H9 (cell line): ENCODE data around the gene LRRFIP2. TPM values are rescaled to one million over a fixed set of nuclear protein-coding genes. Genes with fewer than 3 reads are reported as not detected.

ENCODE experiments used
- DNase-seq: peaks from one replicate; pipeline ENCODE4 v3.0.0-alpha.2; 2017
- H2AFZ ChIP-seq: one replicate; pipeline ENCODE4 v1.6.1; 2013; ENCODE audit warnings: mild to moderate bottlenecking, low read length, control low read depth, moderate library complexity
- H2AK5ac ChIP-seq: 2 replicates; pipeline ENCODE4 v1.6.1; 2013; ENCODE audit warnings: low read length, control low read depth, mixed read lengths; ENCODE audit not compliant: insufficient read length
- H2BK120ac ChIP-seq: one replicate; pipeline ENCODE4 v1.6.1; 2013; ENCODE audit warnings: low read depth, mild to moderate bottlenecking, low read length, control low read depth, inconsistent platforms; ENCODE audit not compliant: poor library complexity, severe bottlenecking
- H2BK12ac ChIP-seq: 2 replicates; pipeline ENCODE4 v1.6.1; 2013; ENCODE audit warnings: low read length, control low read depth, mixed read lengths, low read depth; ENCODE audit not compliant: insufficient read length
- H2BK15ac ChIP-seq: 2 replicates; pipeline ENCODE4 v1.6.1; 2013; ENCODE audit warnings: low read depth, low read length, control low read depth
- H2BK20ac ChIP-seq: one replicate; pipeline ENCODE4 v1.6.1; 2013; ENCODE audit warnings: low read depth, mild to moderate bottlenecking, low read length, control low read depth, inconsistent platforms; ENCODE audit not compliant: poor library complexity, severe bottlenecking
- H2BK5ac ChIP-seq: 2 replicates; pipeline ENCODE4 v1.6.1; 2013; ENCODE audit warnings: low read length, control low read depth, mixed read lengths; ENCODE audit not compliant: insufficient read length
- H3K14ac ChIP-seq: 2 replicates; pipeline ENCODE4 v1.6.1; 2013; ENCODE audit warnings: low read length, control low read depth; ENCODE audit not compliant: insufficient read depth
- H3K18ac ChIP-seq: 2 replicates; pipeline ENCODE4 v1.6.1; 2013; ENCODE audit warnings: low read depth, mild to moderate bottlenecking, mixed read lengths, low read length, control low read depth; ENCODE audit not compliant: insufficient read length
- H3K23ac ChIP-seq: 2 replicates; pipeline ENCODE4 v1.6.1; 2013; ENCODE audit warnings: low read length, control low read depth, mixed read lengths, low read depth; ENCODE audit not compliant: insufficient read length
- H3K23me2 ChIP-seq: 2 replicates; pipeline ENCODE4 v1.6.1; 2013; ENCODE audit warnings: low read depth, mild to moderate bottlenecking, mixed read lengths, low read length, control low read depth; ENCODE audit not compliant: insufficient read length, poor library complexity, severe bottlenecking
- H3K27ac ChIP-seq: 2 replicates; pipeline ENCODE4 v1.5.1; 2013; ENCODE audit warnings: low read length, control low read depth, mixed read lengths, low read depth; ENCODE audit not compliant: insufficient read length
- H3K27me3 ChIP-seq: 2 replicates; pipeline ENCODE4 v1.6.1; 2013; ENCODE audit warnings: low read length, control low read depth, inconsistent platforms; ENCODE audit not compliant: insufficient read depth
- H3K4ac ChIP-seq: 2 replicates; pipeline ENCODE4 v1.6.1; 2013; ENCODE audit warnings: low read depth, mild to moderate bottlenecking, control low read depth, inconsistent platforms, low read length, moderate library complexity
- H3K4me1 ChIP-seq: 2 replicates; pipeline ENCODE4 v1.6.1; 2013; ENCODE audit warnings: low read length, control low read depth, inconsistent platforms; ENCODE audit not compliant: insufficient read depth
- H3K4me2 ChIP-seq: 2 replicates; pipeline ENCODE4 v1.6.1; 2013; ENCODE audit warnings: low read length, control low read depth, mixed read lengths; ENCODE audit not compliant: insufficient read length, insufficient read depth
- H3K56ac ChIP-seq: 2 replicates; pipeline ENCODE4 v1.6.1; 2013; ENCODE audit warnings: low read depth, mild to moderate bottlenecking, mixed read lengths, low read length, control low read depth; ENCODE audit not compliant: insufficient read length
- H3K79me1 ChIP-seq: 2 replicates; pipeline ENCODE4 v1.6.1; 2013; ENCODE audit warnings: low read depth, mild to moderate bottlenecking, moderate library complexity, low read length, control low read depth, inconsistent platforms; ENCODE audit not compliant: insufficient read depth, poor library complexity, severe bottlenecking
- H3K79me2 ChIP-seq: 2 replicates; pipeline ENCODE4 v1.6.1; 2013; ENCODE audit warnings: low read length, control low read depth, inconsistent platforms; ENCODE audit not compliant: insufficient read depth
- H3K9ac ChIP-seq: 2 replicates; pipeline ENCODE4 v1.6.1; 2013; ENCODE audit warnings: low read length, control low read depth, mixed read lengths; ENCODE audit not compliant: insufficient read length; ENCODE audit errors: extremely low read depth
- H3K9me3 ChIP-seq: one replicate; pipeline ENCODE4 v1.6.1; 2013; ENCODE audit warnings: low read depth, low read length, inconsistent platforms; ENCODE audit not compliant: control insufficient read depth
- H3T11ph ChIP-seq: one replicate; pipeline ENCODE4 v1.6.1; 2013; ENCODE audit warnings: mild to moderate bottlenecking, low read length, control low read depth, inconsistent platforms
- H4K20me1 ChIP-seq: one replicate; pipeline ENCODE4 v1.6.1; 2013; ENCODE audit not compliant: control insufficient read depth, insufficient read length, insufficient read depth
- H4K5ac ChIP-seq: 2 replicates; pipeline ENCODE4 v1.6.1; 2013; ENCODE audit warnings: low read depth, mild to moderate bottlenecking, mixed read lengths, low read length, control low read depth; ENCODE audit not compliant: insufficient read length
- H4K8ac ChIP-seq: replicated peaks from 2 replicates; pipeline ENCODE4 v1.6.1; 2013; ENCODE audit warnings: low read length, control low read depth, mixed read lengths, low read depth; ENCODE audit not compliant: insufficient read length
- H4K91ac ChIP-seq: 2 replicates; pipeline ENCODE4 v1.6.1; 2013; ENCODE audit warnings: low read depth, mild to moderate bottlenecking, moderate library complexity, mixed read lengths, low read length, control low read depth; ENCODE audit not compliant: insufficient read length
- H3K27ac Mint-ChIP-seq, 3 experiments: 2 replicates in 2 of 3; 3 replicates in 1 of 3; pipeline ENCODE4 v1.8.0; 2020 to 2021; ENCODE audit warnings: mixed read lengths in 3 of 3, mild to moderate bottlenecking in 1 of 3, moderate library complexity in 1 of 3
- H3K27me3 Mint-ChIP-seq: 2 replicates; pipeline ENCODE4 v1.8.0; 2021; ENCODE audit warnings: low read depth, mild to moderate bottlenecking, moderate library complexity, mixed read lengths
- H3K36me3 Mint-ChIP-seq, 3 experiments: 2 replicates in 2 of 3; 3 replicates in 1 of 3; pipeline ENCODE4 v1.8.0; 2020 to 2021; ENCODE audit warnings: low read depth in 3 of 3, mixed read lengths in 3 of 3; ENCODE audit not compliant: insufficient read depth in 1 of 3
- H3K4me1 Mint-ChIP-seq, 2 experiments: 2 replicates each; pipeline ENCODE4 v1.8.0; 2020; ENCODE audit warnings: mixed read lengths in 2 of 2
- H3K4me3 Mint-ChIP-seq, 2 experiments: 2 replicates in 1 of 2; 3 replicates in 1 of 2; pipeline ENCODE4 v1.8.0; 2020 to 2021; ENCODE audit warnings: mild to moderate bottlenecking in 2 of 2, mixed read lengths in 2 of 2, moderate library complexity in 1 of 2
- H3K9me3 Mint-ChIP-seq, 2 experiments: 2 replicates in 1 of 2; 3 replicates in 1 of 2; pipeline ENCODE4 v1.8.0; 2020; ENCODE audit warnings: mild to moderate bottlenecking in 2 of 2, mixed read lengths in 2 of 2, moderate library complexity in 1 of 2
- WGBS: extraction: QIAGEN DNeasy Blood & Tissue Kit; methylation state at CpG from one replicate; pipeline ENCODE4 v1.1.7; 2013; ENCODE audit warnings: missing lambda C conversion rate, low lambda C conversion rate, mixed read lengths; ENCODE audit not compliant: insufficient read length; ENCODE audit errors: extremely low coverage; 5-methylcytosine and 5-hydroxymethylcytosine counted together
- total RNA-seq: library from RNA; stranded (reverse); gene quantifications from 2 replicates; pipeline ENCODE4 v1.2.1, GENCODE V29; 2021
- TF ChIP-seq, protein P1 (sequence below): fragments of 200-600 bp; sonication (generic); conservative IDR thresholded peaks from 3 replicates; pipeline ENCODE4 v1.8.0; 2021; ENCODE audit warnings: antibody characterized with exemption, mild to moderate bottlenecking

The LRRFIP2 gene
- total RNA-seq, 1 experiment from 2014 or later, result 30.7 TPM

DNA sequence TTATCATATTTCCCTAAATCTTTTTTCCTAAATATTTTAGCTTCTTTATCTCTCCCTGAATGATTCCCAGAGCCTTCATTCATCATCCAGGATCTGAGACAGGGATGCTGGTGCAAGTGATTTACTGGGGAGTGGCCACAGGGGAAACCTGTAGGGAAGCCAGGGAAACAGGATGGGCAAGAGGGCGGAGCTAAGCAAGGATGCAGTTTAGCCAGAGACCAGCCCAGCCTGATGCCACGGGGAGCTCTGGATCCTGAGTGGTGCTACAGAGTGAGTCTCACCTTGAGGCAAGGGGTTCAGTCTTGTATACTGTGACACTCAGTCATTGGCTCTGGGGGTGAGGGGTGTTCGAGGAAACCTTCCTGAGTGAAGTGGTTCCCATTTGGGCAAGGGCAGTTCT is 39.7 kb upstream of the LRRFIP2 start:
- no peaks in the 10 kb centered on the region for H3K23me2 ChIP-seq
- peak; percentile 55 for DNase-seq
- no peak overlapping the region for H3K18ac ChIP-seq
- H2AK5ac ChIP-seq, result no peak overlapping the region
- no peak overlapping the region; a peak in 1 of 7 replicates for H3K27ac Mint-ChIP-seq
- no peak overlapping the region for H2BK20ac ChIP-seq
- no peaks in the 10 kb centered on the region for H3K27me3 Mint-ChIP-seq
- H3K9ac ChIP-seq, result no peak overlapping the region
- no peak overlapping the region for H4K5ac ChIP-seq
- TF ChIP-seq, protein P1, sequence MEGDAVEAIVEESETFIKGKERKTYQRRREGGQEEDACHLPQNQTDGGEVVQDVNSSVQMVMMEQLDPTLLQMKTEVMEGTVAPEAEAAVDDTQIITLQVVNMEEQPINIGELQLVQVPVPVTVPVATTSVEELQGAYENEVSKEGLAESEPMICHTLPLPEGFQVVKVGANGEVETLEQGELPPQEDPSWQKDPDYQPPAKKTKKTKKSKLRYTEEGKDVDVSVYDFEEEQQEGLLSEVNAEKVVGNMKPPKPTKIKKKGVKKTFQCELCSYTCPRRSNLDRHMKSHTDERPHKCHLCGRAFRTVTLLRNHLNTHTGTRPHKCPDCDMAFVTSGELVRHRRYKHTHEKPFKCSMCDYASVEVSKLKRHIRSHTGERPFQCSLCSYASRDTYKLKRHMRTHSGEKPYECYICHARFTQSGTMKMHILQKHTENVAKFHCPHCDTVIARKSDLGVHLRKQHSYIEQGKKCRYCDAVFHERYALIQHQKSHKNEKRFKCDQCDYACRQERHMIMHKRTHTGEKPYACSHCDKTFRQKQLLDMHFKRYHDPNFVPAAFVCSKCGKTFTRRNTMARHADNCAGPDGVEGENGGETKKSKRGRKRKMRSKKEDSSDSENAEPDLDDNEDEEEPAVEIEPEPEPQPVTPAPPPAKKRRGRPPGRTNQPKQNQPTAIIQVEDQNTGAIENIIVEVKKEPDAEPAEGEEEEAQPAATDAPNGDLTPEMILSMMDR, result no peak
- H2AFZ ChIP-seq, result no peak overlapping the region
- no peak overlapping the region for H2BK120ac ChIP-seq
- no peaks in the 10 kb centered on the region for H3K79me1 ChIP-seq
- H2BK12ac ChIP-seq, result no peak overlapping the region
- no peak overlapping the region for H2BK5ac ChIP-seq
- no peak overlapping the region for H3K14ac ChIP-seq
- H3K56ac ChIP-seq, result no peak overlapping the region
- H3K4ac ChIP-seq, result no peak overlapping the region
- H3K27ac ChIP-seq, result no peak overlapping the region
- no CpG with 5 or more reads among the region's 3 CpGs for WGBS
- H3K9me3 ChIP-seq, result no peaks in the 10 kb centered on the region
- no peaks in the 10 kb centered on the region for H3K4me1 Mint-ChIP-seq
- no peak overlapping the region for H3K4me3 Mint-ChIP-seq
- H3K79me2 ChIP-seq, result no peaks in the 10 kb centered on the region
- no peaks in the 10 kb centered on the region for H3K9me3 Mint-ChIP-seq
- H4K8ac ChIP-seq, result no peak overlapping the region
- H3T11ph ChIP-seq, result no peak overlapping the region
- H4K91ac ChIP-seq, result no peak overlapping the region
- H3K27me3 ChIP-seq, result no peaks in the 10 kb centered on the region
- no peaks in the 10 kb centered on the region for H3K4me1 ChIP-seq
- H3K4me2 ChIP-seq, result no peak overlapping the region
- no peaks in the 10 kb centered on the region for H4K20me1 ChIP-seq
- no peak overlapping the region for H2BK15ac ChIP-seq
- no peaks in the 10 kb centered on the region for H3K36me3 Mint-ChIP-seq
- no peak overlapping the region for H3K23ac ChIP-seq
